SK-N-SH (cell line): ENCODE results near the gene HTR7. TPM values are rescaled to one million over a fixed set of nuclear protein-coding genes. Genes with fewer than 3 reads are reported as not detected.
A peak's percentile ranks its signal among the peaks of the same experiment; 100 is the strongest.

Experiments used
- CTCF ChIA-PET: fragments of 300-600, 350-600 bp; formaldehyde crosslinking; extraction: SDS; loops from one replicate; lab custom pipeline; 2021; lab: Yijun Ruan, JAX
- POLR2A ChIA-PET: fragments of 350-600 bp; sonication (Branson Sonifier 250); formaldehyde crosslinking; extraction: SDS; loops from one replicate; lab custom pipeline; 2020; ENCODE audit warnings: antibody characterized with exemption, inconsistent platforms; lab: Yijun Ruan, JAX
- DNase-seq: peaks from one replicate; pipeline ENCODE4 v3.0.0; 2012
- H2AFZ ChIP-seq: fragments of 200-600 bp; sonication (generic); 2 replicates; pipeline ENCODE4 v1.8.1; 2016; ENCODE audit warnings: antibody characterized with exemption, mild to moderate bottlenecking, low read depth
- H3F3A ChIP-seq: fragments of 200-600 bp; sonication (generic); replicated peaks from 2 replicates; pipeline ENCODE3; 2016; ENCODE audit warnings: antibody characterized with exemption, mild to moderate bottlenecking; ENCODE audit not compliant: insufficient read depth
- H3K27ac ChIP-seq, 2 experiments: fragments of 200-500 bp in 1 of 2; fragments of 200-600 bp in 1 of 2; sonication (Bioruptor generic) in 1 of 2; sonication (generic), shearing (Covaris generic) in 1 of 2; 2 replicates each; pipeline versions ENCODE4 v1.5.1 to v1.6.1; 2014 to 2016; ENCODE audit warnings: low read depth in 2 of 2, inconsistent platforms in 1 of 2, low read length in 1 of 2, mild to moderate bottlenecking in 1 of 2, mixed read lengths in 1 of 2
- H3K27me3 ChIP-seq: fragments of 200-600 bp; sonication (generic), shearing (Covaris generic); 2 replicates; pipeline ENCODE4 v1.6.1; 2016; ENCODE audit warnings: mixed run types; ENCODE audit not compliant: insufficient read depth
- H3K36me3 ChIP-seq, 2 experiments: fragments of 200-500 bp in 1 of 2; fragments of 200-600 bp in 1 of 2; sonication (Bioruptor generic) in 1 of 2; sonication (generic) in 1 of 2; replicated peaks in 1 of 2; 2 replicates each; pipeline versions ENCODE3 to v1.5.1; 2014 to 2016; ENCODE audit warnings: low read length in 1 of 2, mild to moderate bottlenecking in 1 of 2; ENCODE audit not compliant: insufficient read depth in 2 of 2, control insufficient read depth in 1 of 2
- H3K4me1 ChIP-seq, 2 experiments: fragments of 200-500 bp in 1 of 2; fragments of 200-600 bp in 1 of 2; sonication (Bioruptor generic) in 1 of 2; sonication (generic), shearing (Covaris generic) in 1 of 2; 2 replicates each; pipeline versions ENCODE4 v1.5.1 to v1.6.1; 2014 to 2016; ENCODE audit warnings: low read depth in 1 of 2, low read length in 1 of 2, mixed run types in 1 of 2; ENCODE audit not compliant: insufficient read depth in 2 of 2, control insufficient read depth in 1 of 2
- H3K4me2 ChIP-seq: fragments of 200-600 bp; sonication (generic), shearing (Covaris generic); 2 replicates; pipeline ENCODE4 v1.6.1; 2017; ENCODE audit warnings: mixed run types
- H3K4me3 ChIP-seq, 2 experiments: fragments of 200-500 bp in 1 of 2; fragments of 200-600 bp in 1 of 2; sonication (Bioruptor generic) in 1 of 2; sonication (generic), shearing (Covaris generic) in 1 of 2; 2 replicates each; pipeline versions ENCODE4 v1.5.1 to v1.8.1; 2014 to 2016; ENCODE audit warnings: low read depth in 2 of 2, inconsistent platforms in 1 of 2, low read length in 1 of 2, mild to moderate bottlenecking in 1 of 2, mixed read lengths in 1 of 2, moderate library complexity in 1 of 2
- H3K79me2 ChIP-seq: fragments of 200-600 bp; sonication (generic); 2 replicates; pipeline ENCODE4 v1.8.1; 2017; ENCODE audit warnings: mild to moderate bottlenecking; ENCODE audit not compliant: insufficient read depth
- H3K9ac ChIP-seq: fragments of 200-600 bp; sonication (generic); 2 replicates; pipeline ENCODE4 v1.6.1; 2017; ENCODE audit warnings: mixed run types
- H3K9me2 ChIP-seq: fragments of 200-600 bp; sonication (generic); 2 replicates; pipeline ENCODE4 v1.6.1; 2017; ENCODE audit warnings: mixed run types
- H3K9me3 ChIP-seq: fragments of 200-600 bp; sonication (generic); 2 replicates; pipeline ENCODE4 v1.6.1; 2017; ENCODE audit warnings: mixed run types, mild to moderate bottlenecking, moderate library complexity
- H4K20me1 ChIP-seq: fragments of 200-600 bp; sonication (generic); 2 replicates; pipeline ENCODE4 v1.6.1; 2017; ENCODE audit warnings: mild to moderate bottlenecking, mixed run types; ENCODE audit not compliant: insufficient read depth
- FOSL2 ChIP-seq: IDR thresholded peaks from 2 replicates; pipeline ENCODE4 v1.4.0; 2012; ENCODE audit warnings: low read depth, mild to moderate bottlenecking, moderate library complexity, borderline replicate concordance
- FOXJ3 ChIP-seq: sonication (generic); formaldehyde crosslinking; IDR thresholded peaks from 2 replicates; pipeline ENCODE4 v1.5.1; 2020; ENCODE audit warnings: mild to moderate bottlenecking, missing genetic modification reagents
- GABPA ChIP-seq: IDR thresholded peaks from 2 replicates; pipeline ENCODE4 v1.4.0; 2012; ENCODE audit warnings: low read depth, mild to moderate bottlenecking
- JUND ChIP-seq: IDR thresholded peaks from 2 replicates; pipeline ENCODE4 v1.4.0; 2012
- NRF1 ChIP-seq: IDR thresholded peaks from 2 replicates; pipeline ENCODE4 v1.6.1; 2012; ENCODE audit warnings: low read depth, mild to moderate bottlenecking, low read length
- POLR2AphosphoS5 ChIP-seq: IDR thresholded peaks from 2 replicates; pipeline ENCODE4 v1.6.1; 2012; ENCODE audit warnings: low read depth, low read length
- RAD21 ChIP-seq: IDR thresholded peaks from 2 replicates; pipeline ENCODE4 v1.6.1; 2012; ENCODE audit warnings: mild to moderate bottlenecking, low read length
- RFX5 ChIP-seq: IDR thresholded peaks from 2 replicates; pipeline ENCODE4 v1.6.1; 2012; ENCODE audit warnings: mild to moderate bottlenecking, improper control_type of control experiment, low read length
- TCF12 ChIP-seq: IDR thresholded peaks from 2 replicates; pipeline ENCODE4 v1.4.0; 2012
- YY1 ChIP-seq: IDR thresholded peaks from 2 replicates; pipeline ENCODE4 v1.4.0; 2012; ENCODE audit warnings: low read depth, mild to moderate bottlenecking
- WGBS: methylation state at CpG from one replicate; pipeline ENCODE4 v1.1.6; 2017; ENCODE audit warnings: low lambda C conversion rate; 5-methylcytosine and 5-hydroxymethylcytosine counted together
- polyA plus RNA-seq, 3 experiments: library from polyadenylated mRNA; depleted of rRNA; stranded (reverse); fragments of >200 nt; gene quantifications; 2 replicates each; pipeline ENCODE4 v1.2.3, GENCODE V29; 2012
- TF ChIP-seq, protein P1 (sequence below): IDR thresholded peaks from 2 replicates; pipeline ENCODE4; 2012
- TF ChIP-seq, protein P2 (sequence below): IDR thresholded peaks from 2 replicates; pipeline ENCODE4 v1.6.1; 2012; ENCODE audit warnings: mild to moderate bottlenecking, low read depth, low read length, moderate library complexity

The HTR7 gene
- polyA plus RNA-seq, 1 of the 3 experiments (the other 2 are of a cell fraction), result 0.16 TPM

DNA sequence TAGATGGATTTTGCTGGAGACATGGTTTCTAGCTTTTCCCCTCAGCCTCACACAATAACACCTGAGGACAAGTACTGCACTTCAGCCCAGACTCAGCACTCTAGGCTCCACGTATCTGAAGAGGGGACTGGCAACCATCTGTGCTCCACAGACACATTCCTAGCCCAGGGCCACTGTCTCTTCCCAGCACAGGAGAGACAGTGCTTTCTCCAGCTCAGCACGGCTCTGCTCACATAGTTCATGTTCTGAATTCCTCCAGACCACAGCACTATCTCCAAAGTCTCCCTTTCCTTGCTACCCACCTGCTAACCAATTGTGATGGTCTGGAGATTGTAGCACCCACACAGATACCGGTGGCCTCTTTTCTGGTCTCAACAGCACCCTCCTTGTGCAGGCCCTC lies 114.5 kb downstream of the HTR7 start:
- 2% methylated on average over 3 of the region's 3 CpGs for WGBS
- Histone ChIP-seq H3K4me1 (no peaks in the 10 kb centered on the region), H3K27ac (no peak overlapping the region), H3K9ac (no peak overlapping the region), H2AFZ (no peak overlapping the region), H3K4me2 (no peak overlapping the region), H3K36me3 (no peaks in the 10 kb centered on the region), H3K27me3 (peaks cover 16% of the 10 kb centered on the region; the same call in 1 of the 2 replicates), H3K79me2 (no peaks in the 10 kb centered on the region), H3K4me3 (no peak overlapping the region), H4K20me1 (no peaks in the 10 kb centered on the region), H3K9me2 (no peaks in the 10 kb centered on the region), H3F3A (no peaks in the 10 kb centered on the region), H3K9me3 (no peaks in the 10 kb centered on the region)
- ChIA-PET CTCF (interaction anchor here (1.3 kb wide), 1 partner anchor 118 kb away, joined by 3 read pairs; no protein-coding TSS in a partner anchor), POLR2A (no interaction called here)
- no peak for TF ChIP-seq YY1
- no peak for TF ChIP-seq RAD21
- TF ChIP-seq RFX5, result no peak
- no peak for TF ChIP-seq NRF1
- TF ChIP-seq FOXJ3 (CRISPR knock-in tag), result no peak
- no peak for TF ChIP-seq GABPA
- no peak for TF ChIP-seq POLR2AphosphoS5
- DNase-seq, result no peak

DNA sequence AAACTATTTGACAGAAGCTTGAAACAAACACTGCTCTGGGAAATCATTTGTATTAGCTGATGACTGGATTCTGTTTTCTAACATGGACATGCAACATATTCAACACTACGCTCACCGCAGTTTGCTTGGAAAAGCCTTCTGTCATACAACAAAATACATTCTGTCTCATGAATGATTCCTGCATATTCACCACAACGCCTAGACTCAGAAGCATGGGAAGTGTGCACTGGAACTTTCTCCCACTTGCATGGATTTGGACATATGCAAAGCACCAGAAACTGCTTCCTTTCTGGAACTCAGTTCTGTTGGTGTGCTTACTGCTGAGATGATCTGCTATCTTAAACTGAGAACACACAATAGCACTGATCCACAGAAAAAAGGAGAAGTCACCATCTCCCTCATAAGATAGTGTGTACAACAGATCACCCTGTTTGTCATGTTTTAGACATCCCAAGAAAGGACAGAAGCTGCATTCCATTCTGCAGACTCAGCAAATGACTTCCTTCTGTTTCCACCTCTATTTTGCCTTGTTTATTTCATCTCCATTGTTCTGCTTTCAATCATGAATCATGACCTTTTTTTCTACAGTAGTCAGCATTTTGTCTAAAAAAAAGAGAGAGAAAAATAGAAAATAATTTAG lies 115.8 kb downstream of the HTR7 start:
- TF ChIP-seq TCF12, result peak; percentile 71
- TF ChIP-seq, protein P1, sequence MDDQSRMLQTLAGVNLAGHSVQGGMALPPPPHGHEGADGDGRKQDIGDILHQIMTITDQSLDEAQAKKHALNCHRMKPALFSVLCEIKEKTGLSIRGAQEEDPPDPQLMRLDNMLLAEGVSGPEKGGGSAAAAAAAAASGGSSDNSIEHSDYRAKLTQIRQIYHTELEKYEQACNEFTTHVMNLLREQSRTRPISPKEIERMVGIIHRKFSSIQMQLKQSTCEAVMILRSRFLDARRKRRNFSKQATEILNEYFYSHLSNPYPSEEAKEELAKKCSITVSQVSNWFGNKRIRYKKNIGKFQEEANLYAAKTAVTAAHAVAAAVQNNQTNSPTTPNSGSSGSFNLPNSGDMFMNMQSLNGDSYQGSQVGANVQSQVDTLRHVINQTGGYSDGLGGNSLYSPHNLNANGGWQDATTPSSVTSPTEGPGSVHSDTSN, result 0 out of 2 replicates have a peak, but pooled peaks have one; percentile 22
- peak; percentile 12; the same call in 1 of the 2 replicates for TF ChIP-seq FOSL2
- 0 out of 2 replicates have a peak, but pooled peaks have one; percentile 18 for TF ChIP-seq JUND
- TF ChIP-seq, protein P2, sequence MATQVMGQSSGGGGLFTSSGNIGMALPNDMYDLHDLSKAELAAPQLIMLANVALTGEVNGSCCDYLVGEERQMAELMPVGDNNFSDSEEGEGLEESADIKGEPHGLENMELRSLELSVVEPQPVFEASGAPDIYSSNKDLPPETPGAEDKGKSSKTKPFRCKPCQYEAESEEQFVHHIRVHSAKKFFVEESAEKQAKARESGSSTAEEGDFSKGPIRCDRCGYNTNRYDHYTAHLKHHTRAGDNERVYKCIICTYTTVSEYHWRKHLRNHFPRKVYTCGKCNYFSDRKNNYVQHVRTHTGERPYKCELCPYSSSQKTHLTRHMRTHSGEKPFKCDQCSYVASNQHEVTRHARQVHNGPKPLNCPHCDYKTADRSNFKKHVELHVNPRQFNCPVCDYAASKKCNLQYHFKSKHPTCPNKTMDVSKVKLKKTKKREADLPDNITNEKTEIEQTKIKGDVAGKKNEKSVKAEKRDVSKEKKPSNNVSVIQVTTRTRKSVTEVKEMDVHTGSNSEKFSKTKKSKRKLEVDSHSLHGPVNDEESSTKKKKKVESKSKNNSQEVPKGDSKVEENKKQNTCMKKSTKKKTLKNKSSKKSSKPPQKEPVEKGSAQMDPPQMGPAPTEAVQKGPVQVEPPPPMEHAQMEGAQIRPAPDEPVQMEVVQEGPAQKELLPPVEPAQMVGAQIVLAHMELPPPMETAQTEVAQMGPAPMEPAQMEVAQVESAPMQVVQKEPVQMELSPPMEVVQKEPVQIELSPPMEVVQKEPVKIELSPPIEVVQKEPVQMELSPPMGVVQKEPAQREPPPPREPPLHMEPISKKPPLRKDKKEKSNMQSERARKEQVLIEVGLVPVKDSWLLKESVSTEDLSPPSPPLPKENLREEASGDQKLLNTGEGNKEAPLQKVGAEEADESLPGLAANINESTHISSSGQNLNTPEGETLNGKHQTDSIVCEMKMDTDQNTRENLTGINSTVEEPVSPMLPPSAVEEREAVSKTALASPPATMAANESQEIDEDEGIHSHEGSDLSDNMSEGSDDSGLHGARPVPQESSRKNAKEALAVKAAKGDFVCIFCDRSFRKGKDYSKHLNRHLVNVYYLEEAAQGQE, result no peak
- no peaks in the 10 kb centered on the region for H3K9me2 ChIP-seq
- no peaks in the 10 kb centered on the region for H3K36me3 ChIP-seq
- H3K27ac ChIP-seq, result no peak overlapping the region
- WGBS, result 24% methylated on average over 3 of the region's 3 CpGs
- H3F3A ChIP-seq, result no peaks in the 10 kb centered on the region
- ChIA-PET CTCF (interaction anchor here (0.7 to 1.7 kb wide), 3 partner anchors 9 to 124 kb away, joined by 3 to 5 read pairs (median 3); no protein-coding TSS in a partner anchor), POLR2A (no interaction called here)
- H2AFZ ChIP-seq, result no peak overlapping the region
- DNase-seq, result no peak
- no peaks in the 10 kb centered on the region for H3K79me2 ChIP-seq
- H3K4me2 ChIP-seq, result no peak overlapping the region
- peaks cover 4% of the 10 kb centered on the region; the same call in 1 of the 2 replicates for H3K27me3 ChIP-seq
- no peaks in the 10 kb centered on the region for H3K9me3 ChIP-seq
- H3K9ac ChIP-seq, result no peak overlapping the region
- H4K20me1 ChIP-seq, result no peaks in the 10 kb centered on the region
- H3K4me1 ChIP-seq, result no peaks in the 10 kb centered on the region
- no peak overlapping the region for H3K4me3 ChIP-seq
